Ishikawa (cell line): ENCODE measurements around the gene ARRDC5.

Experiments
- CREB1 ChIP-seq: IDR thresholded peaks from 2 replicates; pipeline ENCODE4 v1.6.1; 2012; ENCODE audit warnings: low read depth
- FOXM1 ChIP-seq: IDR thresholded peaks from 2 replicates; pipeline ENCODE4 v1.6.1; 2012; ENCODE audit warnings: low read depth, borderline replicate concordance
- MAX ChIP-seq: IDR thresholded peaks from 2 replicates; pipeline ENCODE4 v1.6.1; 2012
- NFIC ChIP-seq: IDR thresholded peaks from 2 replicates; pipeline ENCODE4 v1.6.1; 2012
- TAF1 ChIP-seq: IDR thresholded peaks from 2 replicates; pipeline ENCODE4 v1.6.1; 2012; ENCODE audit warnings: low read depth, mild to moderate bottlenecking
- TEAD4 ChIP-seq: IDR thresholded peaks from 2 replicates; pipeline ENCODE4 v1.6.1; 2012
- YY1 ChIP-seq: IDR thresholded peaks from 2 replicates; pipeline ENCODE4 v1.6.1; 2012; ENCODE audit warnings: low read depth
- ZBTB7A ChIP-seq: IDR thresholded peaks from 2 replicates; pipeline ENCODE4 v1.6.1; 2012; ENCODE audit warnings: low read depth
- TF ChIP-seq, protein P1 (sequence below): IDR thresholded peaks from 2 replicates; pipeline ENCODE4 v1.6.1; 2012

Gene ARRDC5

DNA sequence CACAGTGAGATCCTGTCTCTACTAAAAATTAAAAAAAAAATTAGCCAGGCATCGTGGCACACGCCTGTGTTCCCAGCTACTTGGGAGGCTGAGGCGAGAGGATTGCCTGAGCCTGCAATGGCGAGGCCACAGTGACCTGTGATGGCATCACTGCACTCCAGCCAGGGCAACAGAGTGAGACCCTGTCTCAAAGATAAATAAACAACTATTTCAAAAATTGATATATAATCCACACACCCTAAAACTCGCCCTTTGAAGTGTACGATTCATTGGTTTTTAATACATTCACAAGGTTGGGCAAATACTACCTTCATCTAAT lies 59.1 kb downstream of the ARRDC5 start:
- TF ChIP-seq FOXM1 (no peak), YY1 (no peak), MAX (no peak), CREB1 (no peak), ZBTB7A (no peak), NFIC (no peak), TEAD4 (no peak), TAF1 (no peak)
- TF ChIP-seq, protein P1, sequence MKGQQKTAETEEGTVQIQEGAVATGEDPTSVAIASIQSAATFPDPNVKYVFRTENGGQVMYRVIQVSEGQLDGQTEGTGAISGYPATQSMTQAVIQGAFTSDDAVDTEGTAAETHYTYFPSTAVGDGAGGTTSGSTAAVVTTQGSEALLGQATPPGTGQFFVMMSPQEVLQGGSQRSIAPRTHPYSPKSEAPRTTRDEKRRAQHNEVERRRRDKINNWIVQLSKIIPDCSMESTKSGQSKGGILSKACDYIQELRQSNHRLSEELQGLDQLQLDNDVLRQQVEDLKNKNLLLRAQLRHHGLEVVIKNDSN, result no peak
